HG02852 (cell line): Measurements from ENCODE around the gene NKD2.
"Not testable (repeated sequence)": the region's sequence is repeated elsewhere in the genome, so short reads cannot be mapped to it uniquely, and the experiment has no call there.

Source experiments
- ATAC-seq: cut with Tn5 transposase; IDR thresholded peaks from one replicate; pipeline ENCODE4 v1.9.1; 2021; ENCODE audit warnings: mild to moderate bottlenecking, moderate library complexity; ENCODE audit not compliant: unreplicated experiment

The NKD2 gene

DNA sequence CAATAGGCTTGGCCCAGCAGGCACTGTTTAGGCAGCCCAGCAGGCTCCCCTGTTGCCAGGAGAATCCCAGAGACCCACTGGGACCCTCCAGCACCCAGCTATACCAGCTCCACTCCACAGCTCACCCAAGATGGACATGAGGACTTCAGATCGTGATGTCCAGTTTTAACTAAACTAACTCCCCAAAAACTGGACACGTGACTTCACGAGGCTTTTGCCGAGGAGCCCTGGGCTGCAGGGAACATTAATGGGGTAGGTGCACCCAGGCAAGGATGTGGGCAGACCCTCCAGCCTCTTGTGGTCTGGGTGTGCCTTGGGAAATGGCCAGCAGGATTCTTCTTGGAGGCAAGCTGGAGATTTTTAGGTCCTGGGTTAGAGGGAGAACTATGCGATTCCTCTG lies 8.9 kb upstream of the NKD2 start:
- ATAC-seq = no peak

DNA sequence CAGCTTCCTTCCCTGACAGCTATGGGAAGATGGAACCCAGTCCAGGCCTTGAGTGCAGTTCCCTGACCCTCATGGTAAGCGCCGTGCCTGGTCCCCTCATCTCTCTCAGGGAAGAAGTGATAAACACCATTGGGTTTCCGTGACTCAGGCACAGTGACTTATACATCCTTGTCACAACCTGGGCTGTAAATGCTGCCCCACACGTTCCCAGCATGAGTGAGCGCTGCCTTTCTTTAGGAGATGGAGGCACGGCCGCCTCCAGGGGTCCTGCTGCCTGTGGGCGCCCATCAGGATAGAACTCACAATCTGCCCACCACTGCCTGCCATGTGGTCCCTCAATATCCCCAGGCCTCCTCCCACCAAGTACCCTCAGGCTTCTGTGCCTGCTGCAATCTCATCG lies 8.3 kb upstream of the NKD2 start:
- no peak for ATAC-seq

GRCh38 chr5:1000831-1001230 lies 7.8 kb upstream of the NKD2 start:
- ATAC-seq = not testable (repeated sequence)

GRCh38 chr5:1001406-1002270 lies 7.0 kb upstream of the NKD2 start:
- ATAC-seq = no peak

- ATAC-seq = no peak
These were observed 6.4 kb upstream of the NKD2 start for GRCh38 chr5:1002271-1002546.

GRCh38 chr5:1002836-1003235 lies 5.8 kb upstream of the NKD2 start:
- ATAC-seq = no peak

GRCh38 chr5:1003296-1003937 lies 5.2 kb upstream of the NKD2 start:
- no peak for ATAC-seq

DNA sequence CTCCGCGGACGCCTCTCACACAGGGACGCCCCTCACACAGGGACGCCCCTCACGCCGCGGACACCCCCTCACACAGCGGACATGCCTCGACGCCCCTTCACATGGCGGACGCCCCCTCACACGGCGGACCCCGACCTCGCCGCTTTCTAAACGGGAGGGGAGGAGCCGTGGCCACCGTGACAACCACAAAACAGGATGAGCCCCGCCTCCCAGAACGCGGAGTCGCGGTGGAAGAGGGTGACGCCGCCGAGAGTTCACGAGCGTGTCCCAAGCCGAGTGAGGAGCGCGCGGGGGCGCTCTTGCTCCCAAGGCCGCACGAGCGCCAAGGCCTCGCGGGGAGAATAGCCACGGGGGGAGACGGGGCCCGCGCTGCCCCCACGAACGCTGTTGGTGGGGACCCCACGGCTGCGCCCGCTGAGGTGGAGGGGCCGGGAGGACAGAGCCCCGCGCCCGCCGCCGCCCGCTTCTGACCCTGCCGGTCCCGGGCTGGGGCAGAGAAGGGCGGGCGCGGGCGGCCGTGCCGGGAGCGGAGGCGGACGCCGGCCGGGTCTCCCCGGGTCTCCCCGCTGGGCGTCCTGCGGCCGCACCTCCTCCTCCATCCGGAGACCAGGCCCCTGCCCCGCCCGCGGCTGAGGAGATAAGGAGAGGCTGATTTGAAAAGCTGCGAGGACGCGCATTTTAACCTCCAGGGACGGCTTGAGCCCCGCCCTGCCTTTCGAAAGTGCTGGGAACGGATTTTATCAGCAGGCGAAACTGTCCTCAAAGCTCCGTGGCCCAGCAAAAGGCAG lies 3.9 kb upstream of the NKD2 start:
- no peak for ATAC-seq

- ATAC-seq = no peak
These were observed 3.3 kb upstream of the NKD2 start for GRCh38 chr5:1005249-1005851.

GRCh38 chr5:1005904-1006655 lies 2.5 kb upstream of the NKD2 start:
- no peak for ATAC-seq

DNA sequence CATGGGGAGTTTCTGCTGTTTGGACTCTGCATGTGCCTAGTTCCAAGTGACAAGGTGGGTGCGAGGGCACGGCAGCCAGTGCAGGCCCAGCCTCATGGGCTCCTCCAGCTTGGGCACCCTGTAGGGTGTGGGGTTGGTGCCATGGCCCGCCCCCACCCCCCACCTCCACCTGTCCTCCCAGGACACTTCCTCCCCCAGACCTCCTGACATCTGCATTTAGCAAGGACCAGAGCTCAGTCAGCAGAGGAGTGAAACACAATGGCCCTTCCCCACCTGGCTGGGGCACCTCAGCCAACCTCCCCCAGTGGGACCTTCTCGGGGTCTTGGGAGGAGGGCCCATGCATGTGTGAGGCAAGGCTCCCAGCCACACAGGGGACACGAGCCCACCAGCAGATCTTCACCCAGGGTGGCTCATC lies 1.9 kb upstream of the NKD2 start:
- ATAC-seq = no peak

GRCh38 chr5:1007221-1007680 lies 1.4 kb upstream of the NKD2 start:
- no peak for ATAC-seq

- no peak for ATAC-seq
These were observed 736 bp upstream of the NKD2 start for GRCh38 chr5:1007681-1008450.

- ATAC-seq = no peak
These were observed 968 bp downstream of the NKD2 start for GRCh38 chr5:1009359-1010180.

GRCh38 chr5:1010181-1010510 lies 1.5 kb downstream of the NKD2 start:
- no peak for ATAC-seq

- no peak for ATAC-seq
These were observed 2.0 kb downstream of the NKD2 start for GRCh38 chr5:1010641-1011046.

GRCh38 chr5:1011226-1011631 lies 2.6 kb downstream of the NKD2 start:
- no peak for ATAC-seq

DNA sequence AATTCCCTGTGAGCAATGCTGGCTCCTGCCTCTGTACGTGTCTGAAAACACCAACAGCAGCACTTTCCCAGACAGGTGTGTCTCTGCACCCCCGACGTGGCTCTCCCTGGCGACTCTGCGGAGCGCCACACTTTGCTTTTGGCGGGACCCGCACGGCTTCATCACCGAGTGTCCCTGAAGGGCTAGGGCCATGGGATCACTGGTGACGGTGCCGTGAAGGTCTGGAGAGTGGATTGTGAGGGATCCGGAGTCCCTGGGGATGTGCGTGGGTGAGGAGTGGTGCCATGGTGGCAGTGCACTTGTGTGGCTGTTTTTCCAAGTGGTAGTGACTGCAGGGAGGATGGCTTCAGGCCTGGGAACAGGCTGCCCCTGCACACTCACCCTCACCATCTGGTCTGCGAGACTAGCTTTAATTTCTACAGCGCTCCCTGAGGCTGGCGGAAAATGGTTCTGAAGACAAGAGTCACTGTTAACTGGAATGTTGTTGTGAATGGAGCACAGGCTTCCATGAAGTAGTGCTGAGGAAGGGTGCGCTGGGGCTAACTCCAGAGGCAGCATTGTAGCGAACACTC lies 3.2 kb downstream of the NKD2 start:
- no peak for ATAC-seq

DNA sequence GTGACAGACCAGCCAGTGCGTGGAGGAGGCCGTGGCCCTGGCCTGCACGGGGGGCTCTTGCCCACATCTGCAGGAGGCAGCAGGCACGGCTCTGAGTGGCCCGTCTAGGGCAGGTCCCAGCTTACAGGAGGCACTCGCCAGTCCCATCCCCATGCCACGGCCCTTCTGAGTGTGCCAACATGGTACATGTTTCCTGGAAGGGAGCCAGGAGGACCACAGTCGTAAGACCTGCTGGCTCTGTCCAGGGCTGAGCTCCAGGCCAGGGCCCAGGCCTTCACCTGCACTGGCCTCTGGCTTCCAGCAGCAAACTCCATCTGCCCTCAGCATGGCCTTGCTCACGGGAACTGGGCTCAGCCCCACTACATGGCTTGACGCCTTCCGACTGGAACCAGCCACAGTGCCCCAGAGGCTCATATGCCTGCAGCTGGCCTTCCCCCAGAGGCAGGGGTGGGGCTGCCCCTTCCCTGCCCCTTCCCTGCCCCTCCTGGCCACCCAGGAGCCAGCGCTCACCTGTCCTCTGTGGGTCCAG lies 3.8 kb downstream of the NKD2 start:
- no peak for ATAC-seq
